Natural killer cell (primary cell): Measurements from ENCODE around the gene ST3GAL3. TPM values are rescaled to one million over a fixed set of nuclear protein-coding genes. Genes with fewer than 3 reads are reported as not detected.

ENCODE experiments used
- ATAC-seq, 3 donors: fragments of 150-1000 bp in 2 of 3; fragments of 200-7000 bp in 1 of 3; cut with Tn5 transposase; 1 replicate in 1 of 3; 2 replicates in 2 of 3; pipeline ENCODE4 v1.10.0; 2021; ENCODE audit warnings: mild to moderate bottlenecking in 2 of 3, moderate library complexity in 2 of 3
- DNase-seq, 2 donors: peaks; one replicate each; pipeline versions ENCODE4 v3.0.0 to v3.0.0-alpha.2; 2013 to 2021; ENCODE audit warnings: mixed read lengths in 1 of 2
- H3K27ac ChIP-seq: one replicate; pipeline ENCODE4 v1.5.1; 2013; ENCODE audit warnings: mild to moderate bottlenecking, low read length
- H3K27me3 ChIP-seq: one replicate; pipeline ENCODE4 v1.6.1; 2013; ENCODE audit warnings: low read length; ENCODE audit not compliant: control insufficient read depth, insufficient read depth
- H3K36me3 ChIP-seq: one replicate; pipeline ENCODE4 v1.6.1; 2013; ENCODE audit warnings: low read length; ENCODE audit not compliant: control insufficient read depth, insufficient read depth
- H3K4me1 ChIP-seq: one replicate; pipeline ENCODE4 v1.6.1; 2013; ENCODE audit warnings: low read length; ENCODE audit not compliant: control insufficient read depth, insufficient read depth
- H3K4me3 ChIP-seq: one replicate; pipeline ENCODE4 v1.5.1; 2013; ENCODE audit warnings: low read length
- H3K9me3 ChIP-seq: one replicate; pipeline ENCODE4 v1.6.1; 2013; ENCODE audit warnings: low read length; ENCODE audit not compliant: control insufficient read depth, insufficient read depth
- H3K27ac Mint-ChIP-seq, 2 donors: one replicate each; pipeline ENCODE4 v1.8.0; 2022; ENCODE audit warnings: mild to moderate bottlenecking in 2 of 2, mixed read lengths in 2 of 2, moderate library complexity in 1 of 2
- H3K27me3 Mint-ChIP-seq, 2 donors: one replicate each; pipeline ENCODE4 v1.8.0; 2022; ENCODE audit warnings: low read depth in 2 of 2, mixed read lengths in 2 of 2
- H3K36me3 Mint-ChIP-seq: one replicate; pipeline ENCODE4 v1.8.0; 2022; ENCODE audit warnings: mixed read lengths
- H3K4me1 Mint-ChIP-seq, 2 donors: one replicate each; pipeline ENCODE4 v1.8.0; 2022; ENCODE audit warnings: mixed read lengths in 2 of 2
- H3K4me3 Mint-ChIP-seq: one replicate; pipeline ENCODE4 v1.8.0; 2022; ENCODE audit warnings: mild to moderate bottlenecking, moderate library complexity, mixed read lengths
- H3K9me3 Mint-ChIP-seq, 2 donors: one replicate each; pipeline ENCODE4 v1.8.0; 2022; ENCODE audit warnings: mixed read lengths in 2 of 2
- WGBS: methylation state at CpG from one replicate; pipeline ENCODE4 v1.1.7; 2013; ENCODE audit warnings: missing lambda C conversion rate; ENCODE audit not compliant: insufficient coverage; 5-methylcytosine and 5-hydroxymethylcytosine counted together
- intact Hi-C: fragments of 100-400 bp; cut with micrococcal nuclease; formaldehyde crosslinking; loops from one replicate; pipeline ENCODE4 v1.14.2; 2022
- total RNA-seq, 4 donors: library from RNA; stranded (reverse); fragments of 120-200 nt in 1 of 4; gene quantifications; one replicate each; pipeline versions ENCODE4 v1.2.3 to v1.2.4, GENCODE V29; 2013 to 2022
- TF ChIP-seq, protein P1 (sequence below): fragments of 200-600 bp; IDR thresholded peaks from one replicate; pipeline ENCODE4 v1.8.0; 2022; ENCODE audit warnings: antibody characterized with exemption

Gene ST3GAL3
- total RNA-seq, 3 donors from 2014 or later (not counting 1 experiment from before 2014, with no cell fraction given) = 22.2 to 27.3 (median 22.3) TPM

- H3K27me3 Mint-ChIP-seq = no peaks in the 10 kb centered on the region
Measured at GRCh38 chr1:43952731-43953346, 245.5 kb downstream of the ST3GAL3 start.

GRCh38 chr1:43953361-43953760 is 246.0 kb downstream of the ST3GAL3 start:
- intact Hi-C loops = no loop called here
- peaks cover 18% of the 10 kb centered on the region for H3K36me3 ChIP-seq
- WGBS = 88% methylated on average over 3 of the region's 3 CpGs
- H3K27me3 ChIP-seq = no peaks in the 10 kb centered on the region
- H3K27ac Mint-ChIP-seq = no peak overlapping the region
- H3K4me3 Mint-ChIP-seq = no peak overlapping the region
- H3K4me1 Mint-ChIP-seq = peaks cover 13 to 30% of the 10 kb centered on the region in 2 donors
- TF ChIP-seq, protein P1, sequence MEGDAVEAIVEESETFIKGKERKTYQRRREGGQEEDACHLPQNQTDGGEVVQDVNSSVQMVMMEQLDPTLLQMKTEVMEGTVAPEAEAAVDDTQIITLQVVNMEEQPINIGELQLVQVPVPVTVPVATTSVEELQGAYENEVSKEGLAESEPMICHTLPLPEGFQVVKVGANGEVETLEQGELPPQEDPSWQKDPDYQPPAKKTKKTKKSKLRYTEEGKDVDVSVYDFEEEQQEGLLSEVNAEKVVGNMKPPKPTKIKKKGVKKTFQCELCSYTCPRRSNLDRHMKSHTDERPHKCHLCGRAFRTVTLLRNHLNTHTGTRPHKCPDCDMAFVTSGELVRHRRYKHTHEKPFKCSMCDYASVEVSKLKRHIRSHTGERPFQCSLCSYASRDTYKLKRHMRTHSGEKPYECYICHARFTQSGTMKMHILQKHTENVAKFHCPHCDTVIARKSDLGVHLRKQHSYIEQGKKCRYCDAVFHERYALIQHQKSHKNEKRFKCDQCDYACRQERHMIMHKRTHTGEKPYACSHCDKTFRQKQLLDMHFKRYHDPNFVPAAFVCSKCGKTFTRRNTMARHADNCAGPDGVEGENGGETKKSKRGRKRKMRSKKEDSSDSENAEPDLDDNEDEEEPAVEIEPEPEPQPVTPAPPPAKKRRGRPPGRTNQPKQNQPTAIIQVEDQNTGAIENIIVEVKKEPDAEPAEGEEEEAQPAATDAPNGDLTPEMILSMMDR = no peak
- peaks cover 7% of the 10 kb centered on the region for H3K4me1 ChIP-seq
- no peak overlapping the region for H3K4me3 ChIP-seq
- no peaks in the 10 kb centered on the region for H3K36me3 Mint-ChIP-seq
- H3K9me3 ChIP-seq = no peaks in the 10 kb centered on the region
- H3K9me3 Mint-ChIP-seq = no peaks in the 10 kb centered on the region
- H3K27ac ChIP-seq = no peak overlapping the region
- ATAC-seq (no peak), DNase-seq (no peak)
- H3K27me3 Mint-ChIP-seq = no peaks in the 10 kb centered on the region

More at GRCh38 chr1:43952731-43953346, 245.5 kb downstream of the ST3GAL3 start:
- Mint-ChIP-seq H3K4me3 (no peak overlapping the region), H3K9me3 (no peaks in the 10 kb centered on the region), H3K4me1 (peaks cover 16 to 35% of the 10 kb centered on the region in 2 donors), H3K36me3 (no peaks in the 10 kb centered on the region), H3K27ac (no peak overlapping the region)
- no peak overlapping the region for H3K27ac ChIP-seq
- WGBS = 95% methylated on average over 8 of the region's 8 CpGs
- no peak for DNase-seq
- TF ChIP-seq, protein P1 = no peak
- H3K36me3 ChIP-seq = peaks cover 16% of the 10 kb centered on the region
- intact Hi-C loops = no loop called here
- H3K9me3 ChIP-seq = no peaks in the 10 kb centered on the region
- ATAC-seq = no peak
- no peak overlapping the region for H3K4me3 ChIP-seq
- peaks cover 12% of the 10 kb centered on the region for H3K4me1 ChIP-seq
- no peaks in the 10 kb centered on the region for H3K27me3 ChIP-seq

DNA sequence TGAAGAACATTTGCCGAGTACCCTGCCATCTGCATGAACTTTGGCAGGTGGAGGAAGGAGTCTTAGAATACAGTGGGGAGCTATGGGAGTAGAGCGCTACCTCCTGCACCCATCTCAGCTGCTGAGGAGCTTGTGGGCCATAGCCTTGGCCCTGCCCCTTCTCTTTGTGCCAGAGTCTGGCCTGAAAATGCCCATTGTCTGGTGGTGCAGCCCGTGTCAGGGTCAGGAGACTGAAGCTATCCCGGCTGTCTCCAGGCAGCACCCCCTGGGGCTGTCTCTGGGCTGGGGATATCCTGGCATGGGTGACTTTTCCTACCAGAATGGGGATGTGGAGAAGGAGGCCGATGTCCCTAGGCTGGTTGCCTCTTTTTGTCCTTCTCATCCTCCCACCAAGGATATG is 246.7 kb downstream of the ST3GAL3 start:
- no peak for ATAC-seq
- Mint-ChIP-seq H3K4me3 (no peak overlapping the region), H3K27ac (no peak overlapping the region), H3K27me3 (no peaks in the 10 kb centered on the region), H3K9me3 (no peaks in the 10 kb centered on the region), H3K36me3 (no peaks in the 10 kb centered on the region), H3K4me1 (peaks cover 11 to 24% of the 10 kb centered on the region in 2 donors)
- Histone ChIP-seq H3K9me3 (no peaks in the 10 kb centered on the region), H3K27ac (no peak overlapping the region), H3K36me3 (peaks cover 21% of the 10 kb centered on the region), H3K4me1 (no peaks in the 10 kb centered on the region), H3K4me3 (no peak overlapping the region), H3K27me3 (no peaks in the 10 kb centered on the region)
- 97% methylated on average over 5 of the region's 5 CpGs for WGBS
- no peak for DNase-seq
- intact Hi-C loops = no loop called here
- TF ChIP-seq, protein P1 = no peak

GRCh38 chr1:43956234-43956633 is 248.9 kb downstream of the ST3GAL3 start:
- DNase-seq (no peak), ATAC-seq (no peak)
- Mint-ChIP-seq H3K36me3 (no peaks in the 10 kb centered on the region), H3K27ac (no peak overlapping the region), H3K4me1 (peaks cover 2 to 10% of the 10 kb centered on the region in 2 donors), H3K9me3 (no peaks in the 10 kb centered on the region), H3K27me3 (no peaks in the 10 kb centered on the region), H3K4me3 (no peak overlapping the region)
- no peaks in the 10 kb centered on the region for H3K9me3 ChIP-seq
- H3K36me3 ChIP-seq = peaks cover 29% of the 10 kb centered on the region
- no peak overlapping the region for H3K27ac ChIP-seq
- no peak overlapping the region for H3K4me3 ChIP-seq
- no peaks in the 10 kb centered on the region for H3K27me3 ChIP-seq
- 96% methylated on average over 8 of the region's 8 CpGs for WGBS
- H3K4me1 ChIP-seq = no peaks in the 10 kb centered on the region
- TF ChIP-seq, protein P1 = no peak
- intact Hi-C loops = no loop called here
